Panc1 (cell line): ENCODE results near the gene SULF2. TPM values are rescaled to one million over a fixed set of nuclear protein-coding genes. Genes with fewer than 3 reads are reported as not detected.

Experiments
- ATAC-seq: fragments of 200-7000 bp; cut with Tn5 transposase; 2 replicates; pipeline ENCODE4 v1.9.1; 2020; ENCODE audit warnings: mild to moderate bottlenecking, moderate library complexity
- BruUV-seq: library from RNA; stranded (reverse); fragments of 400-500 nt; replicated peaks from 2 replicates; lab custom pipeline; 2021; lab: Mats Ljungman, UMichigan
- CTCF ChIA-PET: fragments of 300-600 bp; sonication (Branson Sonifier 250); formaldehyde crosslinking; loops from one replicate; lab custom pipeline; 2022; ENCODE audit warnings: antibody characterized with exemption; lab: Charles Lee
- POLR2A ChIA-PET: fragments of 300-600 bp; sonication (Branson Sonifier 250); formaldehyde crosslinking; loops from one replicate; lab custom pipeline; 2022; ENCODE audit warnings: antibody characterized with exemption; lab: Charles Lee
- DNase-seq: peaks from one replicate; pipeline ENCODE4 v3.0.0-alpha.2; 2010; ENCODE audit warnings: low read depth, low spot score
- H3K27ac ChIP-seq: 2 replicates; pipeline ENCODE4 v1.5.1; 2011; ENCODE audit warnings: mild to moderate bottlenecking, low read length, inconsistent platforms
- H3K27me3 ChIP-seq: fragments of 200-500 bp; sonication (Bioruptor generic); 2 replicates; pipeline ENCODE4 v1.6.0; 2014; ENCODE audit warnings: low read length, inconsistent platforms; ENCODE audit not compliant: control insufficient read depth, insufficient read depth
- H3K36me3 ChIP-seq: fragments of 200-500 bp; sonication (Bioruptor generic); 2 replicates; pipeline ENCODE4 v1.5.1; 2014; ENCODE audit warnings: inconsistent platforms, mild to moderate bottlenecking, low read length, moderate library complexity; ENCODE audit not compliant: control insufficient read depth, insufficient read depth
- H3K4me1 ChIP-seq: 2 replicates; pipeline ENCODE4 v1.5.1; 2011; ENCODE audit warnings: inconsistent platforms, mild to moderate bottlenecking, low read length, moderate library complexity; ENCODE audit not compliant: control insufficient read depth, insufficient read depth
- H3K4me3 ChIP-seq, 2 experiments: 2 replicates each; pipeline ENCODE4 v1.5.1; 2011 to 2012; ENCODE audit warnings: low read depth in 2 of 2, low read length in 2 of 2, mild to moderate bottlenecking in 2 of 2, inconsistent platforms in 1 of 2, moderate library complexity in 1 of 2
- H3K9me3 ChIP-seq: fragments of 200-500 bp; sonication (Bioruptor generic); 2 replicates; pipeline ENCODE4 v1.5.1; 2014; ENCODE audit warnings: low read depth, mild to moderate bottlenecking, inconsistent platforms, low read length, moderate library complexity; ENCODE audit not compliant: control insufficient read depth, insufficient read depth
- CTCF ChIP-seq: fragments of 450-650 bp; IDR thresholded peaks from 2 replicates; pipeline ENCODE4 v1.5.1; 2017; ENCODE audit warnings: mild to moderate bottlenecking
- POLR2AphosphoS5 ChIP-seq: IDR thresholded peaks from 2 replicates; pipeline ENCODE4 v1.6.1; 2012; ENCODE audit warnings: mild to moderate bottlenecking, low read depth, low read length, moderate library complexity
- REST ChIP-seq, 2 experiments: IDR thresholded peaks; 2 replicates each; pipeline ENCODE4 v1.6.1; 2011 to 2012; ENCODE audit warnings: low read depth in 2 of 2, control low read depth in 1 of 2, low read length in 1 of 2, mild to moderate bottlenecking in 1 of 2, moderate library complexity in 1 of 2; ENCODE audit not compliant: insufficient read depth in 1 of 2
- SIN3A ChIP-seq: IDR thresholded peaks from 2 replicates; pipeline ENCODE4 v1.6.1; 2012; ENCODE audit warnings: low read depth, mild to moderate bottlenecking, low read length, moderate library complexity, borderline replicate concordance; ENCODE audit not compliant: insufficient read depth
- TCF7L2 ChIP-seq: IDR thresholded peaks from 2 replicates; pipeline ENCODE4 v1.6.1; 2011; ENCODE audit warnings: mild to moderate bottlenecking, low read depth, low read length, inconsistent platforms
- in situ Hi-C: cut with HindIII; loops from 2 replicates; pipeline ENCODE4 v1.10.0; 2016; ENCODE audit warnings: low sequenced_read_pairs, low pct_unique_long_range_greater_than_20kb
- intact Hi-C: fragments of 100-400 bp; cut with micrococcal nuclease; formaldehyde crosslinking; loops from one replicate; pipeline ENCODE4 v1.10.0; 2022; ENCODE audit not compliant: unreplicated experiment
- total RNA-seq: library from RNA; stranded (reverse); gene quantifications from one replicate; pipeline ENCODE4 v1.2.1, GENCODE V29; 2021; ENCODE audit not compliant: unreplicated experiment

Gene SULF2
- total RNA-seq, 1 experiment from 2014 or later = 1.4 TPM

GRCh38 chr20:47667531-47668312 lies 117.6 kb downstream of the SULF2 start:
- TF ChIP-seq POLR2AphosphoS5 (no peak), TCF7L2 (no peak), CTCF (no peak), SIN3A (no peak), REST (IDR thresholded peaks at IDR 0.05; ENCODE audit: insufficient read depth in 1 of 2, low read depth in 2 of 2, low read length in 1 of 2) (no peak)
- Histone ChIP-seq H3K9me3 (no peaks in the 10 kb centered on the region), H3K4me1 (peaks cover 3% of the 10 kb centered on the region; the same call in 1 of the 2 replicates), H3K27me3 (no peaks in the 10 kb centered on the region), H3K36me3 (no peaks in the 10 kb centered on the region), H3K27ac (no peak overlapping the region), H3K4me3 (no peak overlapping the region)
- in situ Hi-C loops = no loop called here
- ATAC-seq = no peak
- CTCF ChIA-PET = no interaction called here
- no TSS peak for BruUV-seq
- POLR2A ChIA-PET = no interaction called here
- intact Hi-C loops = no loop called here
- DNase-seq = no peak

- TF ChIP-seq TCF7L2 (no peak), SIN3A (no peak), REST (IDR thresholded peaks at IDR 0.05; ENCODE audit: insufficient read depth in 1 of 2, low read depth in 2 of 2, low read length in 1 of 2) (no peak), CTCF (no peak), POLR2AphosphoS5 (no peak)
- H3K4me3 ChIP-seq = no peak overlapping the region
- H3K4me1 ChIP-seq = peaks cover 3% of the 10 kb centered on the region; the same call in 1 of the 2 replicates
- DNase-seq = no peak
- H3K27me3 ChIP-seq = no peaks in the 10 kb centered on the region
- intact Hi-C loops = no loop called here
- no peaks in the 10 kb centered on the region for H3K9me3 ChIP-seq
- no peak for ATAC-seq
- ChIA-PET CTCF (no interaction called here), POLR2A (no interaction called here)
- in situ Hi-C loops = no loop called here
- no peaks in the 10 kb centered on the region for H3K36me3 ChIP-seq
- no peak overlapping the region for H3K27ac ChIP-seq
- no TSS peak for BruUV-seq
Measured at GRCh38 chr20:47667086-47667485, 118.2 kb downstream of the SULF2 start.
